ENCODE measurements around the gene SCNN1A. TPM values are rescaled to one million over a fixed set of nuclear protein-coding genes. Genes with fewer than 3 reads are reported as not detected.

The SCNN1A gene
- total and polyA plus RNA-seq, 2 of the 13 experiments (the other 11 are each of a cell fraction or from before 2014, with no cell fraction given) = 1.5 to 14.6 TPM

- ChIA-PET POLR2A (interaction anchor here (0.6 to 11.0 kb wide), 11 partner anchors 10 to 132 kb away, joined by 3 to 278 read pairs (median 5); partner anchors contain the start of genes LTBR, SCNN1A and VAMP1), CTCF (ENCODE audit: low intra/inter-chr PET ratio, low total read pairs) (no interaction called here)
- Histone ChIP-seq H4K20me1 (ENCODE audit: insufficient read depth, low read length) (no peaks in the 10 kb centered on the region; the same call in 1 of the 2 replicates), H3K9ac (ENCODE audit: insufficient read depth, low read depth, low read length) (peak overlapping the region; percentile 95), H2AFZ (ENCODE audit: low read length) (no peak overlapping the region), H3K9me3 (ENCODE audit: low read length) (no peaks in the 10 kb centered on the region), H3K4me2 (ENCODE audit: low read depth, low read length) (peak overlapping the region; percentile 96), H3K4me1 (ENCODE audit: insufficient read depth, low read length) (peaks cover 82% of the 10 kb centered on the region), H3K4me3 (replicated peaks in 1 of 3; ENCODE audit: insufficient read depth in 1 of 3, low read depth in 2 of 3, low read length in 3 of 3) (peak overlapping the region; percentile 28 to 99 (median 97)), H3K36me3 (replicated peaks in 1 of 2; ENCODE audit: control insufficient read depth in 1 of 2, insufficient read depth in 2 of 2, low read length in 2 of 2) (peaks cover 4 to 5% of the 10 kb centered on the region in 2 experiments; a peak in 4 of 5 replicates), H3K27ac (ENCODE audit: extremely low read length, insufficient read depth, low read length) (peak overlapping the region; percentile 97), H3K27me3 (ENCODE audit: control insufficient read depth in 1 of 2, insufficient read depth in 2 of 2, low read length in 2 of 2) (no peaks in the 10 kb centered on the region; a peak in 1 of 5 replicates), H3K79me2 (ENCODE audit: insufficient read depth, low read length) (peaks cover 72% of the 10 kb centered on the region)
- FAIRE-seq (no peak), ATAC-seq (no peak), DNase-seq (ENCODE audit: low spot score) (no peak)
- intact Hi-C loops (cut with micrococcal nuclease; ENCODE audit: unreplicated experiment) = loop anchor here (5.0 to 10.0 kb wide), 2 partner anchors 83 to 126 kb away; no protein-coding TSS in a partner anchor
- TF ChIP-seq MAFG (CRISPR knock-in tag; IDR thresholded peaks at IDR 0.05) = no peak
- TF ChIP-seq KDM2A (CRISPR knock-in tag; IDR thresholded peaks at IDR 0.05; ENCODE audit: borderline replicate concordance, low read depth) = 0 out of 2 replicates have a peak, but pooled peaks have one; percentile 5
- TF ChIP-seq, protein P1, sequence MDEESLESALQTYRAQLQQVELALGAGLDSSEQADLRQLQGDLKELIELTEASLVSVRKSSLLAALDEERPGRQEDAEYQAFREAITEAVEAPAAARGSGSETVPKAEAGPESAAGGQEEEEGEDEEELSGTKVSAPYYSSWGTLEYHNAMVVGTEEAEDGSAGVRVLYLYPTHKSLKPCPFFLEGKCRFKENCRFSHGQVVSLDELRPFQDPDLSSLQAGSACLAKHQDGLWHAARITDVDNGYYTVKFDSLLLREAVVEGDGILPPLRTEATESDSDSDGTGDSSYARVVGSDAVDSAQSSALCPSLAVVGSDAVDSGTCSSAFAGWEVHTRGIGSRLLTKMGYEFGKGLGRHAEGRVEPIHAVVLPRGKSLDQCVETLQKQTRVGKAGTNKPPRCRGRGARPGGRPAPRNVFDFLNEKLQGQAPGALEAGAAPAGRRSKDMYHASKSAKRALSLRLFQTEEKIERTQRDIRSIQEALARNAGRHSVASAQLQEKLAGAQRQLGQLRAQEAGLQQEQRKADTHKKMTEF (CRISPR knock-in tag; IDR thresholded peaks at IDR 0.05) = 0 out of 2 replicates have a peak, but pooled peaks have one; percentile 22
- TF ChIP-seq AFF4 (CRISPR knock-in tag; IDR thresholded peaks at IDR 0.05) = 0 out of 2 replicates have a peak, but pooled peaks have one; percentile 5
- TF ChIP-seq NKX3-1 (CRISPR knock-in tag; IDR thresholded peaks at IDR 0.05) = no peak
- TF ChIP-seq ZNF780A (CRISPR knock-in tag; IDR thresholded peaks at IDR 0.05) = no peak
- 0 out of 2 replicates have a peak, but pooled peaks have one; percentile 11 for TF ChIP-seq SAP130 (CRISPR knock-in tag; IDR thresholded peaks at IDR 0.05; ENCODE audit: low read depth)
- TF ChIP-seq RBM22 (optimal IDR thresholded peaks at IDR 0.05; ENCODE audit: low read length) = no peak
- in situ Hi-C loops (cut with HindIII; ENCODE audit: extremely low pct_ligation_motif_present, low pct_unique_long_range_greater_than_20kb) = loop anchor here (5.0 kb wide), 1 partner anchor 33 kb away; no protein-coding TSS in a partner anchor
- 61% methylated on average over 3 of the region's 3 CpGs for WGBS (ENCODE audit: low lambda C conversion rate)
- BruUV-seq (replicated peaks) = no TSS peak
Measured at GRCh38 chr12:6338955-6339354, 36.4 kb downstream of the SCNN1A start.

Measured in HepG2 (cell line).